ENCODE data around the gene PAPLN. TPM values are rescaled to one million over a fixed set of nuclear protein-coding genes. Genes with fewer than 3 reads are reported as not detected.

PAPLN gene
- total and polyA plus RNA-seq, 2 experiments from 2014 or later = 2.8 to 13.2 TPM

DNA sequence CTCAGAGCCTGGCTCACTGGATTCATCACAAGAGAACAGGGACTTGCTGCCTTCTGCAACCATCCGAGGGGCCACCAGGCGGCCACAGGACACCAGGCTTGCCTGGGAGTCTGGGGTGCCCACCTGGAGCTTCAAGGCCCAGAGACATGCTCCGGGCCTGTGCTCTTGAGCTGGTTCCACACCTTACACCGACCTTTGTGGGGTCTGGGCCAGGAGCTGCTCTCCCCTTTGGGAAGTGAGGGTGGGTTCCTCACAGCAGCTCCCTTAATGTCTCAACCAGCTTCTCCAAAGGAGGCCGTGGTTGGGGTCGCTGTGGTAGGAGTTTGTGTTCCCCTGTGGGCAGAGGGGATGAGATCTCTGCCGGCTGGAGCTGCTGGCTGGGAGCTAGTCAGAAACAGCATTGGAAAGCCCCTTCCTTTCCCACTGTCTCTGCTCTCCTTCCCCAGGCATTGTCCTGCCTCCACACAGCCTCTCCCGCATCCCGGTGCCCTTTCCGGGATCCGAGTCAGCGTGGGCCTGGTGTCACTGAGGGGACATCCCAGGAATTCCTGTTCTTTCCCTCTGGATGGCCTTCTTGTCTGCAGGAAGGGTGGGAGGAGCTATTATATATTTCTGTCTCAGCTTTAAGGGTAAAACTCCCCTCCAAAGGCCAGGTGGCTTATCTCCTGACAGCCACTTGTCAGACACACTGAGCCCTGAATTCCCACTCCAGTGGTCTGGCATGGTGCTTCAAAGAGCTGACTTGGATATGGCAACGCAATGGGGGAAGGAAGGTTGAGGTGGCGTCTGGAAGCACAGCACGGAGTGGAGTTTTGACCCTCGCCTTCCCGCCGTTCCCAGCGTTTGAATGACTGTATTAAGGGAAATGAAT lies 5.1 kb upstream of the PAPLN start:
- TF ChIP-seq STAT1 (IDR thresholded peaks at IDR 0.05; ENCODE audit: unreplicated experiment) = no peak
- TF ChIP-seq, protein P1, sequence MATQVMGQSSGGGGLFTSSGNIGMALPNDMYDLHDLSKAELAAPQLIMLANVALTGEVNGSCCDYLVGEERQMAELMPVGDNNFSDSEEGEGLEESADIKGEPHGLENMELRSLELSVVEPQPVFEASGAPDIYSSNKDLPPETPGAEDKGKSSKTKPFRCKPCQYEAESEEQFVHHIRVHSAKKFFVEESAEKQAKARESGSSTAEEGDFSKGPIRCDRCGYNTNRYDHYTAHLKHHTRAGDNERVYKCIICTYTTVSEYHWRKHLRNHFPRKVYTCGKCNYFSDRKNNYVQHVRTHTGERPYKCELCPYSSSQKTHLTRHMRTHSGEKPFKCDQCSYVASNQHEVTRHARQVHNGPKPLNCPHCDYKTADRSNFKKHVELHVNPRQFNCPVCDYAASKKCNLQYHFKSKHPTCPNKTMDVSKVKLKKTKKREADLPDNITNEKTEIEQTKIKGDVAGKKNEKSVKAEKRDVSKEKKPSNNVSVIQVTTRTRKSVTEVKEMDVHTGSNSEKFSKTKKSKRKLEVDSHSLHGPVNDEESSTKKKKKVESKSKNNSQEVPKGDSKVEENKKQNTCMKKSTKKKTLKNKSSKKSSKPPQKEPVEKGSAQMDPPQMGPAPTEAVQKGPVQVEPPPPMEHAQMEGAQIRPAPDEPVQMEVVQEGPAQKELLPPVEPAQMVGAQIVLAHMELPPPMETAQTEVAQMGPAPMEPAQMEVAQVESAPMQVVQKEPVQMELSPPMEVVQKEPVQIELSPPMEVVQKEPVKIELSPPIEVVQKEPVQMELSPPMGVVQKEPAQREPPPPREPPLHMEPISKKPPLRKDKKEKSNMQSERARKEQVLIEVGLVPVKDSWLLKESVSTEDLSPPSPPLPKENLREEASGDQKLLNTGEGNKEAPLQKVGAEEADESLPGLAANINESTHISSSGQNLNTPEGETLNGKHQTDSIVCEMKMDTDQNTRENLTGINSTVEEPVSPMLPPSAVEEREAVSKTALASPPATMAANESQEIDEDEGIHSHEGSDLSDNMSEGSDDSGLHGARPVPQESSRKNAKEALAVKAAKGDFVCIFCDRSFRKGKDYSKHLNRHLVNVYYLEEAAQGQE (IDR thresholded peaks at IDR 0.05; ENCODE audit: unreplicated experiment) = no peak
- TF ChIP-seq, protein P2, sequence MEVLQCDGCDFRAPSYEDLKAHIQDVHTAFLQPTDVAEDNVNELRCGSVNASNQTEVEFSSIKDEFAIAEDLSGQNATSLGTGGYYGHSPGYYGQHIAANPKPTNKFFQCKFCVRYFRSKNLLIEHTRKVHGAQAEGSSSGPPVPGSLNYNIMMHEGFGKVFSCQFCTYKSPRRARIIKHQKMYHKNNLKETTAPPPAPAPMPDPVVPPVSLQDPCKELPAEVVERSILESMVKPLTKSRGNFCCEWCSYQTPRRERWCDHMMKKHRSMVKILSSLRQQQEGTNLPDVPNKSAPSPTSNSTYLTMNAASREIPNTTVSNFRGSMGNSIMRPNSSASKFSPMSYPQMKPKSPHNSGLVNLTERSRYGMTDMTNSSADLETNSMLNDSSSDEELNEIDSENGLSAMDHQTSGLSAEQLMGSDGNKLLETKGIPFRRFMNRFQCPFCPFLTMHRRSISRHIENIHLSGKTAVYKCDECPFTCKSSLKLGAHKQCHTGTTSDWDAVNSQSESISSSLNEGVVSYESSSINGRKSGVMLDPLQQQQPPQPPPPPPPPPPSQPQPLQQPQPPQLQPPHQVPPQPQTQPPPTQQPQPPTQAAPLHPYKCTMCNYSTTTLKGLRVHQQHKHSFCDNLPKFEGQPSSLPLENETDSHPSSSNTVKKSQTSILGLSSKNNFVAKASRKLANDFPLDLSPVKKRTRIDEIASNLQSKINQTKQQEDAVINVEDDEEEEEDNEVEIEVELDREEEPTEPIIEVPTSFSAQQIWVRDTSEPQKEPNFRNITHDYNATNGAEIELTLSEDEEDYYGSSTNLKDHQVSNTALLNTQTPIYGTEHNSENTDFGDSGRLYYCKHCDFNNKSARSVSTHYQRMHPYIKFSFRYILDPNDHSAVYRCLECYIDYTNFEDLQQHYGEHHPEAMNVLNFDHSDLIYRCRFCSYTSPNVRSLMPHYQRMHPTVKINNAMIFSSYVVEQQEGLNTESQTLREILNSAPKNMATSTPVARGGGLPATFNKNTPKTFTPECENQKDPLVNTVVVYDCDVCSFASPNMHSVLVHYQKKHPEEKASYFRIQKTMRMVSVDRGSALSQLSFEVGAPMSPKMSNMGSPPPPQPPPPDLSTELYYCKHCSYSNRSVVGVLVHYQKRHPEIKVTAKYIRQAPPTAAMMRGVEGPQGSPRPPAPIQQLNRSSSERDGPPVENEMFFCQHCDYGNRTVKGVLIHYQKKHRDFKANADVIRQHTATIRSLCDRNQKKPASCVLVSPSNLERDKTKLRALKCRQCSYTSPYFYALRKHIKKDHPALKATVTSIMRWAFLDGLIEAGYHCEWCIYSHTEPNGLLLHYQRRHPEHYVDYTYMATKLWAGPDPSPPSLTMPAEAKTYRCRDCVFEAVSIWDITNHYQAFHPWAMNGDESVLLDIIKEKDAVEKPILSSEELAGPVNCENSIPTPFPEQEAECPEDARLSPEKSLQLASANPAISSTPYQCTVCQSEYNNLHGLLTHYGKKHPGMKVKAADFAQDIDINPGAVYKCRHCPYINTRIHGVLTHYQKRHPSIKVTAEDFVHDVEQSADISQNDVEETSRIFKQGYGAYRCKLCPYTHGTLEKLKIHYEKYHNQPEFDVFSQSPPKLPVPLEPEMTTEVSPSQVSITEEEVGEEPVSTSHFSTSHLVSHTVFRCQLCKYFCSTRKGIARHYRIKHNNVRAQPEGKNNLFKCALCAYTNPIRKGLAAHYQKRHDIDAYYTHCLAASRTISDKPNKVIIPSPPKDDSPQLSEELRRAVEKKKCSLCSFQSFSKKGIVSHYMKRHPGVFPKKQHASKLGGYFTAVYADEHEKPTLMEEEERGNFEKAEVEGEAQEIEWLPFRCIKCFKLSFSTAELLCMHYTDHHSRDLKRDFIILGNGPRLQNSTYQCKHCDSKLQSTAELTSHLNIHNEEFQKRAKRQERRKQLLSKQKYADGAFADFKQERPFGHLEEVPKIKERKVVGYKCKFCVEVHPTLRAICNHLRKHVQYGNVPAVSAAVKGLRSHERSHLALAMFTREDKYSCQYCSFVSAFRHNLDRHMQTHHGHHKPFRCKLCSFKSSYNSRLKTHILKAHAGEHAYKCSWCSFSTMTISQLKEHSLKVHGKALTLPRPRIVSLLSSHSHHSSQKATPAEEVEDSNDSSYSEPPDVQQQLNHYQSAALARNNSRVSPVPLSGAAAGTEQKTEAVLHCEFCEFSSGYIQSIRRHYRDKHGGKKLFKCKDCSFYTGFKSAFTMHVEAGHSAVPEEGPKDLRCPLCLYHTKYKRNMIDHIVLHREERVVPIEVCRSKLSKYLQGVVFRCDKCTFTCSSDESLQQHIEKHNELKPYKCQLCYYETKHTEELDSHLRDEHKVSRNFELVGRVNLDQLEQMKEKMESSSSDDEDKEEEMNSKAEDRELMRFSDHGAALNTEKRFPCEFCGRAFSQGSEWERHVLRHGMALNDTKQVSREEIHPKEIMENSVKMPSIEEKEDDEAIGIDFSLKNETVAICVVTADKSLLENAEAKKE (CRISPR knock-in tag; IDR thresholded peaks at IDR 0.05) = 0 out of 2 replicates have a peak, but pooled peaks have one; percentile 38
- TF ChIP-seq, protein P3, sequence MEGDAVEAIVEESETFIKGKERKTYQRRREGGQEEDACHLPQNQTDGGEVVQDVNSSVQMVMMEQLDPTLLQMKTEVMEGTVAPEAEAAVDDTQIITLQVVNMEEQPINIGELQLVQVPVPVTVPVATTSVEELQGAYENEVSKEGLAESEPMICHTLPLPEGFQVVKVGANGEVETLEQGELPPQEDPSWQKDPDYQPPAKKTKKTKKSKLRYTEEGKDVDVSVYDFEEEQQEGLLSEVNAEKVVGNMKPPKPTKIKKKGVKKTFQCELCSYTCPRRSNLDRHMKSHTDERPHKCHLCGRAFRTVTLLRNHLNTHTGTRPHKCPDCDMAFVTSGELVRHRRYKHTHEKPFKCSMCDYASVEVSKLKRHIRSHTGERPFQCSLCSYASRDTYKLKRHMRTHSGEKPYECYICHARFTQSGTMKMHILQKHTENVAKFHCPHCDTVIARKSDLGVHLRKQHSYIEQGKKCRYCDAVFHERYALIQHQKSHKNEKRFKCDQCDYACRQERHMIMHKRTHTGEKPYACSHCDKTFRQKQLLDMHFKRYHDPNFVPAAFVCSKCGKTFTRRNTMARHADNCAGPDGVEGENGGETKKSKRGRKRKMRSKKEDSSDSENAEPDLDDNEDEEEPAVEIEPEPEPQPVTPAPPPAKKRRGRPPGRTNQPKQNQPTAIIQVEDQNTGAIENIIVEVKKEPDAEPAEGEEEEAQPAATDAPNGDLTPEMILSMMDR (conservative IDR thresholded peaks at IDR 0.05; ENCODE audit: low read depth in 2 of 2) = peak; percentile 63 to 81
- Histone ChIP-seq H3K27ac (ENCODE audit: low read depth) (no peak overlapping the region), H3K79me2 (replicated peaks; ENCODE audit: insufficient read depth) (no peaks in the 10 kb centered on the region), H3K4me2 (peak overlapping the region; percentile 45; the same call in 1 of the 2 replicates), H3K4me3 (no peak overlapping the region), H3K36me3 (ENCODE audit: insufficient read depth) (no peaks in the 10 kb centered on the region), H3K9me2 (ENCODE audit: insufficient read depth) (no peaks in the 10 kb centered on the region), H3F3A (replicated peaks; ENCODE audit: low read depth) (peaks cover 28% of the 10 kb centered on the region), H3K27me3 (ENCODE audit: insufficient read depth) (peaks cover 17% of the 10 kb centered on the region), H3K4me1 (ENCODE audit: insufficient read depth) (peaks cover 53% of the 10 kb centered on the region), H4K20me1 (replicated peaks; ENCODE audit: insufficient read depth) (no peaks in the 10 kb centered on the region), H2AFZ (peak overlapping the region; percentile 78)
- DNase-seq (ENCODE audit: low spot score) (peak; percentile 87), ATAC-seq (peak; percentile 55)
- Mint-ChIP-seq H3K27me3 (ENCODE audit: insufficient read depth, low read depth, poor library complexity) (peaks cover 35% of the 10 kb centered on the region), H3K4me3 (no peak overlapping the region), H3K36me3 (ENCODE audit: low read depth) (no peaks in the 10 kb centered on the region), H3K9me3 (no peaks in the 10 kb centered on the region), H3K4me1 (peaks cover 63% of the 10 kb centered on the region), H3K27ac (no peak overlapping the region)

Data from GM23338 (cell line).